HepG2 (cell line): ENCODE measurements around the gene PSMD8. TPM values are rescaled to one million over a fixed set of nuclear protein-coding genes. Genes with fewer than 3 reads are reported as not detected.

Experiments used
- ATAC-seq: fragments of 200-7000 bp; cut with Tn5 transposase; 3 replicates; pipeline ENCODE4 v1.9.1; 2020; ENCODE audit warnings: mild to moderate bottlenecking, moderate library complexity
- BruUV-seq: library from RNA; stranded (reverse); fragments of 400-500 nt; replicated peaks from 2 replicates; lab custom pipeline; 2021; lab: Mats Ljungman, UMichigan
- CTCF ChIA-PET: fragments of 300-600 bp; formaldehyde crosslinking; extraction: SDS; loops from one replicate; lab custom pipeline; 2021; ENCODE audit warnings: low total read pairs, inconsistent platforms, low intra/inter-chr PET ratio; lab: Yijun Ruan, JAX
- POLR2A ChIA-PET: fragments of 350-600 bp; sonication (Branson Sonifier 250); formaldehyde crosslinking; loops from one replicate; lab custom pipeline; 2020; ENCODE audit warnings: antibody characterized with exemption, inconsistent platforms; lab: Yijun Ruan, JAX
- DNase-seq: peaks from one replicate; pipeline ENCODE4 v3.0.0-alpha.2; 2015; ENCODE audit warnings: low spot score
- FAIRE-seq: peaks from 3 replicates; lab custom pipeline; 2011; peaks lifted over from hg19 to GRCh38; lab: Jason Lieb, UNC
- H2AFZ ChIP-seq: one replicate; pipeline ENCODE4 v1.6.1; 2011; ENCODE audit warnings: low read length, inconsistent platforms
- H3K27ac ChIP-seq: fragments of 300-600 bp; 3 replicates; pipeline ENCODE4 v1.8.0; 2011; ENCODE audit warnings: mixed run types, mild to moderate bottlenecking, mixed read lengths, low read length, inconsistent platforms; ENCODE audit not compliant: insufficient read depth; ENCODE audit errors: extremely low read length
- H3K27me3 ChIP-seq, 2 experiments: fragments of 200-600 bp in 1 of 2; 2 replicates in 1 of 2; 3 replicates in 1 of 2; pipeline versions ENCODE4 v1.6.0 to v1.8.0; 2011; ENCODE audit warnings: low read length in 2 of 2, mild to moderate bottlenecking in 2 of 2, moderate library complexity in 2 of 2, inconsistent platforms in 1 of 2; ENCODE audit not compliant: insufficient read depth in 2 of 2, control insufficient read depth in 1 of 2
- H3K36me3 ChIP-seq, 2 experiments: fragments of 200-600 bp in 1 of 2; replicated peaks in 1 of 2; 2 replicates in 1 of 2; 3 replicates in 1 of 2; pipeline versions ENCODE4 v1.5.1 to v1.8.0; 2011; ENCODE audit warnings: low read length in 2 of 2, inconsistent platforms in 1 of 2; ENCODE audit not compliant: insufficient read depth in 2 of 2, control insufficient read depth in 1 of 2
- H3K4me1 ChIP-seq: 2 replicates; pipeline ENCODE4 v1.5.1; 2012; ENCODE audit warnings: low read length, inconsistent platforms; ENCODE audit not compliant: insufficient read depth
- H3K4me2 ChIP-seq: 2 replicates; pipeline ENCODE4 v1.6.0; 2011; ENCODE audit warnings: low read depth, low read length, inconsistent platforms
- H3K4me3 ChIP-seq, 3 experiments: fragments of 200-600 bp in 1 of 3; sonication (generic), shearing (Covaris generic) in 1 of 3; replicated peaks in 1 of 3; 2 replicates each; pipeline ENCODE4 v1.5.1; 2011 to 2016; ENCODE audit warnings: low read length in 3 of 3, inconsistent platforms in 2 of 3, low read depth in 2 of 3, mild to moderate bottlenecking in 2 of 3, control low read depth in 1 of 3, mixed read lengths in 1 of 3; ENCODE audit not compliant: insufficient read depth in 1 of 3
- H3K79me2 ChIP-seq: one replicate; pipeline ENCODE4 v1.6.1; 2011; ENCODE audit warnings: low read length, inconsistent platforms; ENCODE audit not compliant: insufficient read depth
- H3K9ac ChIP-seq: 2 replicates; pipeline ENCODE4 v1.6.0; 2011; ENCODE audit warnings: mild to moderate bottlenecking, low read depth, low read length, inconsistent platforms; ENCODE audit not compliant: insufficient read depth
- H3K9me3 ChIP-seq: 2 replicates; pipeline ENCODE4 v1.5.1; 2012; ENCODE audit warnings: mild to moderate bottlenecking, low read length
- H4K20me1 ChIP-seq: 2 replicates; pipeline ENCODE4 v1.6.0; 2011; ENCODE audit warnings: inconsistent platforms, mild to moderate bottlenecking, low read length, moderate library complexity; ENCODE audit not compliant: insufficient read depth
- ASH2L ChIP-seq: fragments of 300-600, 200-600 bp; sonication (generic); IDR thresholded peaks from 2 replicates; pipeline ENCODE4 v1.7.0; 2017; ENCODE audit warnings: low read depth, mild to moderate bottlenecking, moderate library complexity, mixed read lengths, low read length; ENCODE audit not compliant: insufficient read length
- GPBP1L1 ChIP-seq: sonication (generic); formaldehyde crosslinking; IDR thresholded peaks from 2 replicates; pipeline ENCODE4 v1.5.0; 2020; ENCODE audit warnings: mild to moderate bottlenecking, missing genetic modification reagents
- NFE2 ChIP-seq: sonication (generic); formaldehyde crosslinking; IDR thresholded peaks from 2 replicates; pipeline ENCODE4 v1.4.0; 2020; ENCODE audit warnings: missing genetic modification reagents
- SP4 ChIP-seq: sonication (generic); formaldehyde crosslinking; IDR thresholded peaks from 2 replicates; pipeline ENCODE4 v1.8.1; 2023; ENCODE audit warnings: mild to moderate bottlenecking, missing genetic modification reagents
- ZNF121 ChIP-seq: sonication (generic); formaldehyde crosslinking; IDR thresholded peaks from 2 replicates; pipeline ENCODE4 v1.5.0; 2020; ENCODE audit warnings: mild to moderate bottlenecking, missing genetic modification reagents
- ZNF362 ChIP-seq: sonication (generic); formaldehyde crosslinking; IDR thresholded peaks from 2 replicates; pipeline ENCODE4 v1.4.0; 2020; ENCODE audit warnings: missing genetic modification reagents, mild to moderate bottlenecking, borderline replicate concordance
- ZNF460 ChIP-seq: sonication (generic); formaldehyde crosslinking; IDR thresholded peaks from 2 replicates; pipeline ENCODE4 v1.5.1; 2020; ENCODE audit warnings: missing genetic modification reagents, mild to moderate bottlenecking, borderline replicate concordance
- ZNF557 ChIP-seq: sonication (generic); formaldehyde crosslinking; IDR thresholded peaks from 2 replicates; pipeline ENCODE4 v1.4.0; 2020; ENCODE audit warnings: missing genetic modification reagents
- ZNF674 ChIP-seq: sonication (generic); formaldehyde crosslinking; IDR thresholded peaks from 2 replicates; pipeline ENCODE4 v1.5.0; 2020; ENCODE audit warnings: low read depth, mild to moderate bottlenecking, missing genetic modification reagents
- WGBS: methylation state at CpG from one replicate; pipeline ENCODE4 v1.1.6; 2017; ENCODE audit warnings: low lambda C conversion rate; 5-methylcytosine and 5-hydroxymethylcytosine counted together
- in situ Hi-C: cut with HindIII; loops from 2 replicates; pipeline ENCODE4 v1.10.0; 2017; ENCODE audit warnings: low pct_unique_long_range_greater_than_20kb; ENCODE audit not compliant: extremely low pct_ligation_motif_present
- intact Hi-C: fragments of 100-400 bp; cut with micrococcal nuclease; formaldehyde crosslinking; loops from one replicate; pipeline ENCODE4 v1.10.0; 2022; ENCODE audit not compliant: unreplicated experiment
- polyA plus RNA-seq, 8 experiments: library from polyadenylated mRNA; depleted of rRNA in 3 of 8; stranded (reverse) in 7 of 8; unstranded in 1 of 8; fragments of >200 nt; fragmentation: Illumina TruSeq in 4 of 8; extraction: Trizol in 4 of 8; gene quantifications; 2 replicates each; pipeline versions ENCODE4 v1.2.1 to v1.2.3, GENCODE V29; 2011 to 2016; ENCODE audit warnings: low read depth in 4 of 8, missing spikeins in 1 of 8, mixed read lengths in 1 of 8; ENCODE audit not compliant: insufficient read depth in 1 of 8
- total RNA-seq, 5 experiments: library from RNA; depleted of rRNA; stranded (reverse); fragments of >200 nt; fragmentation: Illumina TruSeq; extraction: Trizol; gene quantifications; 2 replicates each; pipeline ENCODE4 v1.2.3, GENCODE V29; 2016; ENCODE audit warnings: low read depth in 1 of 5

The PSMD8 gene
- total and polyA plus RNA-seq, 2 of the 13 experiments (the other 11 are each of a cell fraction or from before 2014, with no cell fraction given), result 162 to 296 TPM

- no peak for TF ChIP-seq GPBP1L1
- no peak for TF ChIP-seq ZNF674
- no peak for TF ChIP-seq ZNF460
- no peak for TF ChIP-seq ZNF362
- TF ChIP-seq NFE2, result no peak
- no peak for TF ChIP-seq ZNF557 (CRISPR knock-in tag)
These were observed 33.4 kb upstream of the PSMD8 start (continued) for GRCh38 chr19:38340927-38341326.

- H3K4me2 ChIP-seq, result no peak overlapping the region
- no peaks in the 10 kb centered on the region for H4K20me1 ChIP-seq
- ChIA-PET CTCF (no interaction called here), POLR2A (interaction anchor here (0.6 to 1.4 kb wide), 2 partner anchors 27 to 881 kb away, joined by 3 to 4 read pairs; partner anchors contain the start of gene PSMD8)
- H3K27ac ChIP-seq, result no peak overlapping the region
- H3K27me3 ChIP-seq, result no peaks in the 10 kb centered on the region; a peak in 1 of 5 replicates
- no peaks in the 10 kb centered on the region for H3K79me2 ChIP-seq
- H3K36me3 ChIP-seq, result no peaks in the 10 kb centered on the region
- H3K9me3 ChIP-seq, result no peaks in the 10 kb centered on the region
- H3K9ac ChIP-seq, result no peak overlapping the region
- FAIRE-seq (no peak), DNase-seq (no peak), ATAC-seq (no peak)
- no peak overlapping the region for H3K4me3 ChIP-seq
- in situ Hi-C loops, result no loop called here
- no peaks in the 10 kb centered on the region for H3K4me1 ChIP-seq
- no peak overlapping the region for H2AFZ ChIP-seq
- no TSS peak for BruUV-seq
- intact Hi-C loops, result no loop called here
- TF ChIP-seq ZNF121 (CRISPR knock-in tag) (peak; percentile 51; the same call in 1 of the 2 replicates), SP4 (CRISPR knock-in tag) (no peak), ASH2L (no peak)
- WGBS, result 51% methylated on average over 4 of the region's 4 CpGs
These were observed 27.5 kb upstream of the PSMD8 start for GRCh38 chr19:38346837-38347236.
